ENCODE results near the gene CCDC57.

- TF ChIP-seq POLR2AphosphoS5 (IDR thresholded peaks at IDR 0.05; ENCODE audit: low read depth, low read length) (no peak), CTCF (IDR thresholded peaks at IDR 0.05; ENCODE audit: control extremely low read depth in 1 of 3, insufficient read depth in 1 of 3, low read depth in 1 of 3, low read length in 3 of 3) (no peak), EZH2 (IDR thresholded peaks at IDR 0.05; ENCODE audit: low read depth, low read length, severe bottlenecking) (no peak), POLR2A (IDR thresholded peaks at IDR 0.05; ENCODE audit: control extremely low read depth in 1 of 2, low read depth in 2 of 2, low read length in 2 of 2) (no peak), ASH2L (IDR thresholded peaks at IDR 0.05; ENCODE audit: low read length) (no peak)
Observed at GRCh38 chr17:82179946-82180475, 32.6 kb downstream of the CCDC57 start.
